ENCODE data around the gene AAGAB.

DNA sequence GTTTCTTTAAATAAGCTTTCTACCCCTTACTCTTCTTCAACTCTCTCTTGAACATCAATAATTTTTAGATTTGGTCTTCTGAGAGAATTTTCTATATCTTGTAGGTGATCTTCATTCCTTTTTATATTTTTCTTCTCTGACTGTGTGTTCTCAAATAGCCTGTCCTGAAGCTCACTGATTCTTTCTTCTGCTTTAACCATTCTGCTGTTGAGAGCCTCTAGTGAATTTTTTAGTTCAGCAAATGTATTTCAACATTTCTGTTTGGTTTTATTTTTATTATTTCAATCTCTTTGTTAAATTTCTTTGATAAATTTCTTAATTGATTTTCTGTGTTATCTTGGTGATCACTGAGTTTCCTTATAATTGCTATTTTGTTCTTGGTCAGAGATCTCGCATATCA is 19.8 kb upstream of the AAGAB start:
- TF ChIP-seq POLR2AphosphoS5 (IDR thresholded peaks at IDR 0.05; ENCODE audit: low read depth, low read length) (no peak), CTCF (IDR thresholded peaks at IDR 0.05) (no peak), SIN3A (IDR thresholded peaks at IDR 0.05; ENCODE audit: borderline replicate concordance, insufficient read depth, low read depth, low read length) (no peak)

Measured in Panc1 (cell line).